Activated naive CD8-positive, alpha-beta T cell treated with anti-CD3 and anti-CD28 coated beads, Interleukin-2, amount 10 ng/mL, durations not matched to agents 7 days and 5 days (primary cell): ENCODE results near the gene TRERF1. TPM values are rescaled to one million over a fixed set of nuclear protein-coding genes. Genes with fewer than 3 reads are reported as not detected.
"Not testable (repeated sequence)": the region's sequence is repeated elsewhere in the genome, so short reads cannot be mapped to it uniquely, and the experiment has no call there.

Experiments
- ATAC-seq: fragments of 150-1000 bp; cut with Tn5 transposase; one replicate; pipeline ENCODE4 v1.10.0; 2021; ENCODE audit warnings: low read depth, moderate library complexity
- POLR2A ChIA-PET: fragments of 350-600 bp; sonication (Branson Sonifier 250); formaldehyde crosslinking; loops from one replicate; lab custom pipeline; 2021; ENCODE audit warnings: antibody characterized with exemption; lab: Charles Lee
- DNase-seq: peaks from one replicate; pipeline ENCODE4 v3.0.0; 2021
- H3K27ac Mint-ChIP-seq: one replicate; pipeline ENCODE4 v1.8.0; 2022; ENCODE audit warnings: mild to moderate bottlenecking, mixed read lengths
- H3K27me3 Mint-ChIP-seq: one replicate; pipeline ENCODE4 v1.8.0; 2022; ENCODE audit warnings: mild to moderate bottlenecking, moderate library complexity, mixed read lengths
- H3K36me3 Mint-ChIP-seq: one replicate; pipeline ENCODE4 v1.8.0; 2021; ENCODE audit warnings: mild to moderate bottlenecking, mixed read lengths
- H3K4me1 Mint-ChIP-seq: one replicate; pipeline ENCODE4 v1.8.0; 2021; ENCODE audit warnings: mixed read lengths
- H3K4me3 Mint-ChIP-seq: one replicate; pipeline ENCODE4 v1.8.0; 2022; ENCODE audit warnings: mild to moderate bottlenecking, moderate library complexity, mixed read lengths
- H3K9me3 Mint-ChIP-seq: one replicate; pipeline ENCODE4 v1.8.0; 2021; ENCODE audit warnings: mixed read lengths
- total RNA-seq, 2 experiments: library from RNA; stranded (reverse); gene quantifications; one replicate each; pipeline ENCODE4 v1.2.3, GENCODE V29; 2021

The TRERF1 gene
- total RNA-seq, 2 experiments from 2014 or later: 21.4 to 21.6 TPM

DNA sequence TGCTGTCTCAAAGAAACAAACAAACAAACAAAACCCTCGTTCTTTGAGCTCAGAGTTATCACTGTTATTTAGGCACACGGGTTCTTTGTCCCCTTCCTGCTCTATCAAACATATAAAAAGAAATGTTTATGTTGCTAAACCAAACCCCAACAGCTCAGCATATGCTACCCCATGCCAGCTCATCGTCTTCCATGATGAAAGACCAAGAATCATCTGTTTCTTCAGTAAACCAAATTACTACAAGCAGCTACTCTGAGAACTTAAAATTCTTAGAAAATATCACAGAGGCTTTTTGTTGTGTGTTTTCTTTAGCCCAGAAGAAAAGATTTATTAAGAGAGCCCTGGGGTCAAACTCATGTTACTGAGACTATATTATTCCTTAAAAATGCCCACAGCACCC is 4.7 kb downstream of the TRERF1 start:
- POLR2A ChIA-PET: interaction anchor here (0.9 kb wide), 1 partner anchor 56 kb away, joined by 3 read pairs; no protein-coding TSS in a partner anchor
- Mint-ChIP-seq H3K27ac (no peak overlapping the region), H3K4me1 (peaks cover 38% of the 10 kb centered on the region), H3K27me3 (peaks cover 2% of the 10 kb centered on the region), H3K36me3 (peaks cover 34% of the 10 kb centered on the region), H3K9me3 (no peaks in the 10 kb centered on the region), H3K4me3 (no peak overlapping the region)
- ATAC-seq (no peak), DNase-seq (no peak)

DNA sequence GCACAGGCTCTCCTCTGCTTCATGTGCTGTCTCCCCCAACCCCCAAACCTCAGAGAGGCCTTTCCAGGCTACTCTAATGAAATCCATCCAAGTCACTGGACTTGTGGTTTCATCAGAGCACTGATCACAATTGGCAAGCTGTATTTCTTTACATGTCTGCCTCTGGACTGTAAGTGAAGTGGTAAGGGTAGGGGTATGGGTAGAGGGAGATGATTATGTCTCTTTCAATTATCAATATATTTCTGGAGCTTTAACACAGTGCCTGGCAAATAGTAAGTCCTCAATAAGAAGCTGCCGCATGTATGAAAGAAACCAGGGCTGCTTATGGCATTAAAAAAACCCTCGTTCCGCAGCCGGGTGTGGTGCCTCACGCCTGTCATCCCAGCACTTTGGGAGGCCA is 5.4 kb downstream of the TRERF1 start:
- ATAC-seq (no peak), DNase-seq (no peak)
- Mint-ChIP-seq H3K27ac (no peak overlapping the region), H3K9me3 (no peaks in the 10 kb centered on the region), H3K27me3 (peaks cover 2% of the 10 kb centered on the region), H3K36me3 (peaks cover 34% of the 10 kb centered on the region), H3K4me1 (peaks cover 38% of the 10 kb centered on the region), H3K4me3 (no peak overlapping the region)
- POLR2A ChIA-PET: interaction anchor here (0.9 kb wide), 1 partner anchor 56 kb away, joined by 3 read pairs; no protein-coding TSS in a partner anchor

DNA sequence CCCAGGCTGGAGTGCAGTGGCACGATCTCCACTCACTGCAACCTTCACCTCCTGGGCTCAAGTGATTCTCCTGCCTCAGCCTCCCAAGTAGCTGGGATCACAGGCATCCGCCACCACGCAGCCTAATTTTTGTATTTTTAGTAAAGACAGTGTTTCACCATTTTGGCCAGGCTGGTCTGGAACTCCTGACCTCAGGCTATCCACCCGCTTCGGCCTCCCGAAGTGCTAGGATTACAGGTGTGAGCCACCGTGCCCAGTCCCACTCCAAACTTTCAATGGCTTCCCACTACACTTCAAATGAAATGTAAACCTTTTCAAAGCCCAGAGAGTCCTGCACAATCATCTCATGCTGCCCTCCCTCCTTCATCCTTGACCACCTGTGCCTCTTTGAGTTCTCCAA is 5.8 kb downstream of the TRERF1 start:
- ATAC-seq, H3K27ac Mint-ChIP-seq, H3K9me3 Mint-ChIP-seq, H3K27me3 Mint-ChIP-seq, H3K4me3 Mint-ChIP-seq, DNase-seq, POLR2A ChIA-PET: not testable (repeated sequence)
- H3K36me3 Mint-ChIP-seq: peaks cover 34% of the 10 kb centered on the region
- peaks cover 42% of the 10 kb centered on the region for H3K4me1 Mint-ChIP-seq

DNA sequence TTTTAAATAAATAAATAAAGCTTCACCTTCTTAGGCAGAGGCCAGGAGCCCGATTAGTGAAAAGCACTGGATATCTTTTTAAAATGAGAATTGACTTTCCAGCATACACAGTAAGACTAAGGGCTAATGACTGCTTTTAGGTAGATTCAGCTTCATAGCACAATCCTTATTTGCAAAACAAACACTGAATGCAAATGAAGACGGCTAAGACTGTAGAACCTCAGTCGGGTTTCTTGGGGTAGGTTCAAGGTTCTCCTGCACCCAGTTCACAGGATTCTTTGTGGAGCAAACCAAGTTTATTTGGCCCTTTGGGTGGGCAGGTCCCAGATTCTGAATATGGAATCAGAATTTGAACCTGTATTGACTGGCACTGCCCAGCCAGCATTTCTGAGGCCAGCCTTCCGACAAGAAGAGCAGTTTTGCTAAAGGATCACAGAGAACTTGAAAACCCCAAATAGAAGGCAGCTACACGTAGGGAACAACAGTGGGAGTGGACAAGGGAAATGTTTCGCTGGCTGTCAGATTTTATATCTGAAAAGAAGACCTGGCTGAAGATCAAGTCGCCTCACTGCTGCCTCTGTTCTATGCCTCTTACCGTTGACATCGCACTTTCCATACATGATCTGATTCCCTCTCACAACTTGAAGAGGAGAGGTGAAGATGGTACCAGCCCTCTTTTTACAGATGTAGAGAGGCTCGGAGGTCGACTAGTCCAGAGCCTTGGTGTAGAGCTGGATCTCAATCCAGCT is 8.2 kb downstream of the TRERF1 start:
- no peak overlapping the region for H3K4me3 Mint-ChIP-seq
- H3K9me3 Mint-ChIP-seq: no peaks in the 10 kb centered on the region
- no peak for DNase-seq

DNA sequence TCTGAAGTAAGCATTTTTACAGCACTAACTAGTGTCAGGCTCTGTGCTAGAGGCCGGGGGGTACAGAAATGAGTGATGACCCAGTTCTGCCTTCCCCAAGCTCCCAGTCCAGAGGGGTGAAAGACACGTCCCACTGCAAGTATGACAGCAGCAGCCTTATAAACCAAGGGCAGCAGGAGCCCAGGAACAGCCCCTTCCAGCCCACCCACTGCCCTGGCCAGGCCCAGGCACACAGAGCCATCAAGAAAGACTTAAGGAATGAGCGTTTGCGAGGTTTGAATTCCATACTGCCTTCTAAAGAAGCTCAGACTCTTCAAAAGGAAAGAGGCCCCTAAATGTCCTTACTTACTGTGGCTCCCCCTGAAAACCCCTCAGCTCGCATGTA is 10.0 kb downstream of the TRERF1 start:
- Mint-ChIP-seq H3K36me3 (peaks cover 17% of the 10 kb centered on the region), H3K4me1 (peaks cover 20% of the 10 kb centered on the region), H3K27ac (no peak overlapping the region), H3K9me3 (no peaks in the 10 kb centered on the region), H3K4me3 (no peak overlapping the region), H3K27me3 (peaks cover 2% of the 10 kb centered on the region)
- no peak for ATAC-seq
- DNase-seq: no peak
- POLR2A ChIA-PET: interaction anchor here (1.5 to 2.1 kb wide), 2 partner anchors 11 to 22 kb away, joined by 3 to 5 read pairs; partner anchors contain the start of gene TRERF1

More for the DNA sequence above, 8.2 kb downstream of the TRERF1 start:
- no peak for ATAC-seq
- Mint-ChIP-seq H3K36me3 (peaks cover 30% of the 10 kb centered on the region), H3K27ac (no peak overlapping the region), H3K4me1 (peaks cover 25% of the 10 kb centered on the region), H3K27me3 (peaks cover 2% of the 10 kb centered on the region)
- POLR2A ChIA-PET: interaction anchor here (1.5 to 2.1 kb wide), 2 partner anchors 9 to 24 kb away, joined by 3 to 5 read pairs; partner anchors contain the start of gene TRERF1

DNA sequence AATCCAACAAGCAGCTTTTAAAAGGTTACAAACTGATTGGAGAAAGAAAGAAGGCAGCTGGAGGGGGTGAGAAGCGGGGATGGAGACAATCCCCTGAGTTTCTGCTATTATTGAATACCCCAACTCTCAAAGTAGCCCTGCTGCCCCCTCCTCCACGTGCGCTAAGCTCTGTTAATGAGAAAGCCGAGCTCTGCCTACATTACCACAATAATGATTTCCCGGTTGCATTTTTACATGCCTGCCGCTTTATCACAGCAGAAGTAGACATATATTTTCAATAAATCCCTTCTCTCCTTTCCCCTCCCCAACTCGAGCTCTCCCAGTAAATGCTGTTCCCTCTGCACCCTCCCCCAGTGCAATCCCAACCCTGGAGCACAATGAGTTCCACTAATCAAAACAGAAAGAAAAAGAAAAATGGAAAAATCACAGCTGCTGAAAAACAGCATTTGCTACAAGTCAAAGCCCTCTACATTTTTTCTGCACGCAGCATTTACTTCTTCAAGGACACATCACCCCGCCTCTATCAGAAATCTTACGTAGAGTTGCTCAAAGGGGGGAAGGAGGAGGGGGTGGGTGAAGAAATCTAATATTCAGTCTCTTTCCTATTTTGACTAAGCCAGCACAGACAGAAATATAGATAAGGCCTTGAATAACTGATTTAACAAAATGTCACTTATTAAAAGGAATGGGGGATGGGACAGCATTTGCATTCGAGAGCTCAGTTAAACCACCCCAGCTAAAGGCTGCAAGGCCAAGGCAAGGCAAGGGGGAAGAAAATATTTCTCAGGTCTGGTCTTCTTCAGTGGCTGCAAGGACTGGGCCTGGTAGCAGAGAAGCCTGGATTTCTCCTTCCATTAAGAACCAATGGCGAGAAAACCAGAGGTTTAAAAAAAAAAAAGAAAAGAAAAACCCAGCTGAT is 10.7 kb downstream of the TRERF1 start:
- peaks cover 2% of the 10 kb centered on the region for H3K27me3 Mint-ChIP-seq
- no peak overlapping the region for H3K4me3 Mint-ChIP-seq
- POLR2A ChIA-PET: interaction anchor here (2.1 kb wide), 1 partner anchor 11 kb away, joined by 5 read pairs; the partner anchor contains the start of gene TRERF1
- no peaks in the 10 kb centered on the region for H3K9me3 Mint-ChIP-seq
- peaks cover 11% of the 10 kb centered on the region for H3K36me3 Mint-ChIP-seq
- no peak overlapping the region for H3K27ac Mint-ChIP-seq
- peaks cover 16% of the 10 kb centered on the region for H3K4me1 Mint-ChIP-seq
- ATAC-seq (no peak), DNase-seq (no peak)

DNA sequence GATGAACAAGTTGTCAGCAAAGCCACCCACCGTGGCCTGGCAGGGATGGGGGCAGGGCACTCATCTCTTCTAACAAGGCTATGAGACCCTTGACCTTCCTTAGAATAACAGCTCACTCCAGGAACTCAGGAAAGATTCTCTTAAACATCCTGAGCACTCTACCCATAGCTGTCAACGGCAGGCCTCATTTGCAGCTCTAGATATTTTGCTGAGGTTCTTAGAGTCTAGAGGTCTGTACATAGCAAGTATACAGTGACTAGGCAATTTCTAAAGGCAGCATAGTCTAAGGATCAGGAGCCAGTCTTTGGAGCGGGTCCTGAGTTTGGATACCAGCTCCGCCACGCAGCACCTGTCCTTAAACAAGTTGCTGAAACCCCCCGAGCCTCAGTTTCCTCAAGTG is 11.7 kb downstream of the TRERF1 start:
- Mint-ChIP-seq H3K9me3 (peaks cover under 1% of the 10 kb centered on the region), H3K4me1 (peaks cover 13% of the 10 kb centered on the region), H3K27me3 (peaks cover 2% of the 10 kb centered on the region), H3K4me3 (no peak overlapping the region), H3K27ac (no peak overlapping the region), H3K36me3 (peaks cover 7% of the 10 kb centered on the region)
- no peak for ATAC-seq
- POLR2A ChIA-PET: no interaction called here
- no peak for DNase-seq

DNA sequence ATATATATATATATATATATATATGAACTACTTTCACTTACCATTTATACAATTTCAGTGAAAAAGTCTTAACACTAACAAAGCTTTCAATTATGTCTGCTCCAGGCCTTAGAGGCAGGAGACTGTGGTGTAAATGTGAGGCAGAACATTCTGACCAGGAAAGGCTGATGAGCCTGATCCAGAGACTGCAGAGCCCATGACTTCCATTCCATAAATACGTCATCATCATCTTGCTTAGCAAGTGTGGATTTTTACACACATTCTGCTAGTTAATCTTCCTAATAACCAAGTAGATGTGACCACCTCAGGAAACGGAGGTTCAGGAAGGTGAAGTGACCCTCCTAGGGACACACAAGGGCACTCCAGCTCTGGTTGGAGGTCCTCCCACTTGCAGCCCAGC is 14.9 kb downstream of the TRERF1 start:
- ATAC-seq: no peak
- POLR2A ChIA-PET: no interaction called here
- no peak overlapping the region for H3K4me3 Mint-ChIP-seq
- peaks cover 11% of the 10 kb centered on the region for H3K9me3 Mint-ChIP-seq
- no peak overlapping the region for H3K27ac Mint-ChIP-seq
- H3K27me3 Mint-ChIP-seq: no peaks in the 10 kb centered on the region
- H3K36me3 Mint-ChIP-seq: peaks cover 27% of the 10 kb centered on the region
- H3K4me1 Mint-ChIP-seq: peaks cover 8% of the 10 kb centered on the region
- no peak for DNase-seq

DNA sequence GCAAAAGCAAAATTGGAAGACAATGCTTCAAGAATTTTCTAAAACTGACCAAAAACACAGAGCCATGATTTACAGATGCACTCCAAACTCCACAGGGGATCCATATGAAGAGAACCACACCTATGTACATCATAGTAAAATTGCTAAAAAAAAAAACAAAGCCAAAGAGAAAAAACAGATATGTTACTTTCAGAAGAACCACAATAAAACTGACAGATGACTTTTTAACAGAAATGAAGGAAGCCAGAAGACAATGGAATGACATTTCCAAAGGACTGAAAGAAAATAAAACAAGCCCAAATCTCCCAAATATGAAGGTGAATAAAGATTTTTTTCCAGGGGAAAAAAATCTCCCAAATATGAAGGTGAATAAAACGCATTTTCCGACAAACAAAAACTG is 17.5 kb downstream of the TRERF1 start:
- Mint-ChIP-seq H3K36me3 (peaks cover 40% of the 10 kb centered on the region), H3K9me3 (peaks cover 11% of the 10 kb centered on the region), H3K27ac (no peak overlapping the region), H3K4me1 (peaks cover 10% of the 10 kb centered on the region), H3K27me3 (no peaks in the 10 kb centered on the region), H3K4me3 (no peak overlapping the region)
- ATAC-seq (no peak), DNase-seq (no peak)
- POLR2A ChIA-PET: no interaction called here

DNA sequence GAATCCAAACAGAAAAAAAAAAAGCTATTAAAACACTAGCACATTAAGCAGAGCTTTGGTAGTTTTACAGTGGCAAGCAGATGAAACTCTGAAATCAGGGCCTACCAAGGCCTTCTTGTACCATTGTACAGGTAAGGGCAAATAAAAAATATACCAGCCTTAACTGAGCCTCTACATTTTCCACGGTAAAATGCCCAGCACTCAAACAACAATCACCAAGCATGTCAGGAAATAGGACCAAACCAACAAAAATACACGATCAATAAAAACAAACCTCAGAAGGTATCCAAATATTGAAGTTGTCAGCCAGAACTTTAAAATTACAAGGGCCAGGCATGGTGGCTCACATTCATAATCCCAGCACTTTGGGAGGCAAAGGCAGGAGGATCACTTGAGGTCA is 18.3 kb downstream of the TRERF1 start:
- H3K27ac Mint-ChIP-seq: no peak overlapping the region
- peaks cover 11% of the 10 kb centered on the region for H3K9me3 Mint-ChIP-seq
- H3K4me3 Mint-ChIP-seq: no peak overlapping the region
- no peak for DNase-seq
- POLR2A ChIA-PET: interaction anchor here (0.5 to 0.6 kb wide), 2 partner anchors 15 to 16 kb away, joined by 4 to 6 read pairs; no protein-coding TSS in a partner anchor
- no peak for ATAC-seq
- H3K36me3 Mint-ChIP-seq: peaks cover 46% of the 10 kb centered on the region
- peaks cover 16% of the 10 kb centered on the region for H3K4me1 Mint-ChIP-seq
- H3K27me3 Mint-ChIP-seq: no peaks in the 10 kb centered on the region

DNA sequence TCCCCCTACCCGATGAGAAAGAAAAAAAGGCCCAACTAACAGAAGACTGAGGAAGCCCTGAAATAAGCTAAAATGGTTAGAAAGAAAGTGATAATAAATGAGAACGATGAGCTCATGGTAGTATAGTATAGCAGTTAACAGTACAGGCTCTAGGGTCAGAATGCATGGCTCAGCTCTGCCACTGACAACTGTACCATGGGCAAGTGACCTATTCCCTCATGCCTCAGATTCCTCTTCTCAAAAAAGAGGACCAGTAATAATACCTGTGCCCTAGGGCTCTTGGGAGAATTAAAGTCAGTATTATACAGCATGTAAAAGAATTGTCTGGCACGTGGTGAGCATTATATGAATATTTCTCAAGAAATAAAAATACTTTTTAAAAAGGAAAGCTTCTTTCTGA is 19.8 kb downstream of the TRERF1 start:
- POLR2A ChIA-PET: interaction anchor here (1.4 kb wide), 1 partner anchor 21 kb away, joined by 5 read pairs; the partner anchor contains the start of gene TRERF1
- Mint-ChIP-seq H3K4me3 (no peak overlapping the region), H3K9me3 (peaks cover 11% of the 10 kb centered on the region), H3K27me3 (no peaks in the 10 kb centered on the region), H3K36me3 (peaks cover 49% of the 10 kb centered on the region), H3K4me1 (peaks cover 22% of the 10 kb centered on the region), H3K27ac (no peak overlapping the region)
- no peak for DNase-seq
- ATAC-seq: no peak

DNA sequence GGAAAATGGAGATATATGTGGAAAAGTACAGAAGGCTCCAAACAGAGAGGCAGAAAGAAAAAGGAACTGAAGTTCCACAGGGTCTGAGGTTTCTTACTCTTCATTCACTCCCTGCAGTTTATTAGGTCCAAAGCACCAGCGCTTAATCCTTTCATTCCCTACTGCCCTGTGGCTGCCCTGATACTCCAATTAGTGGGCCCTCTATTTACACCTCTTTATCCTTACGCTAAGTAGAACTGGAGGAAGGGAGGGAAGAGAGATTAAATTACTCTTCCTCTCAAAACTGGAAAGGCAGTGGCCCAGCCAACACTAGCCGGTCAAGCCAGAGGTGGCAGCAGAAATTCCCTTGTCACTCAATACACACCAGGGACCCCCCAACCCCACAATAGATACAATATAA is 20.4 kb downstream of the TRERF1 start:
- Mint-ChIP-seq H3K9me3 (peaks cover 11% of the 10 kb centered on the region), H3K4me3 (no peak overlapping the region), H3K27me3 (no peaks in the 10 kb centered on the region), H3K4me1 (peaks cover 22% of the 10 kb centered on the region), H3K27ac (no peak overlapping the region), H3K36me3 (peaks cover 49% of the 10 kb centered on the region)
- no peak for DNase-seq
- POLR2A ChIA-PET: interaction anchor here (1.4 kb wide), 1 partner anchor 21 kb away, joined by 5 read pairs; the partner anchor contains the start of gene TRERF1
- ATAC-seq: no peak

DNA sequence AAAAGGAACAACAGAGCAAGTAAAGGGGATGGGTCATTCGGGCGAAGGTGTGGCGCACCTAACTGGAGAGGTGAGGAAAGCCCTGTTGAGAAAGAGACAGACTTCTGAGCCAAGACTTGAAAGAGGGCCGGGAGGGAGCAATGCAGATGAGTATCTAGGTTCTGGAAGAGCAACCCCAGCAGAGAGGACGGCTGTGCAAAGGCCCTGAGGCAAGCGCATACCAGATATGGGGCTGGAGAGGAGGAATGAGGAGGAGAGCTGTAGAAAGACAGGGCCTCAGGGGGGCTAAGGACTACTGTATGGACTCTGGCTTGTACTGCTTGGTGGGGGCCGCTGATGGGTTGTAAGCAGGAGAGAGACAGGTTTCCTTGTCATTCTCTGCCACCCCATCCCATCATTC is 21.9 kb downstream of the TRERF1 start:
- no peak for DNase-seq
- H3K9me3 Mint-ChIP-seq: peaks cover 9% of the 10 kb centered on the region
- H3K4me1 Mint-ChIP-seq: peaks cover 27% of the 10 kb centered on the region
- POLR2A ChIA-PET: no interaction called here
- no peak overlapping the region for H3K4me3 Mint-ChIP-seq
- ATAC-seq: no peak
- H3K36me3 Mint-ChIP-seq: peaks cover 48% of the 10 kb centered on the region
- no peak overlapping the region for H3K27ac Mint-ChIP-seq
- H3K27me3 Mint-ChIP-seq: no peaks in the 10 kb centered on the region
